BLaER1 treated with 17β-estradiol and CSF1 and Interleukin-3, amounts not matched to agents 10 nM and 100 nM (cell line): ENCODE results near the gene GMPS.
"Not testable (repeated sequence)": the region's sequence is repeated elsewhere in the genome, so short reads cannot be mapped to it uniquely, and the experiment has no call there.

Experiments used
- H3K27ac ChIP-seq, 11 experiments: shearing (Covaris generic); formaldehyde crosslinking; 2 replicates each; pipeline ENCODE4 v1.8.1; 2022
- H3K27me3 ChIP-seq, 11 experiments: shearing (Covaris generic); formaldehyde crosslinking; 2 replicates each; pipeline ENCODE4 v1.8.1; 2022
- H3K36me3 ChIP-seq, 11 experiments: shearing (Covaris generic); formaldehyde crosslinking; 2 replicates each; pipeline ENCODE4 v1.8.1; 2022
- H3K4me1 ChIP-seq, 10 experiments: shearing (Covaris generic); formaldehyde crosslinking; 2 replicates each; pipeline ENCODE4 v1.8.1; 2022
- H3K4me2 ChIP-seq, 11 experiments: shearing (Covaris generic); formaldehyde crosslinking; 2 replicates each; pipeline ENCODE4 v1.8.1; 2022
- H3K4me3 ChIP-seq, 10 experiments: shearing (Covaris generic); formaldehyde crosslinking; 2 replicates each; pipeline ENCODE4 v1.8.1; 2022
- H3K9ac ChIP-seq, 11 experiments: shearing (Covaris generic); formaldehyde crosslinking; 2 replicates each; pipeline ENCODE4 v1.8.1; 2022
- H3K9me3 ChIP-seq, 11 experiments: shearing (Covaris generic); formaldehyde crosslinking; replicated peaks in 1 of 11; 2 replicates each; pipeline ENCODE4 v1.8.1; 2022
- H4K20me1 ChIP-seq, 11 experiments: shearing (Covaris generic); formaldehyde crosslinking; 2 replicates each; pipeline ENCODE4 v1.8.1; 2022
- Cebpa-rat ChIP-seq, 11 experiments: shearing (Covaris generic); IDR thresholded peaks; 2 replicates each; pipeline ENCODE4 v1.8.1; 2022

Gene GMPS

DNA sequence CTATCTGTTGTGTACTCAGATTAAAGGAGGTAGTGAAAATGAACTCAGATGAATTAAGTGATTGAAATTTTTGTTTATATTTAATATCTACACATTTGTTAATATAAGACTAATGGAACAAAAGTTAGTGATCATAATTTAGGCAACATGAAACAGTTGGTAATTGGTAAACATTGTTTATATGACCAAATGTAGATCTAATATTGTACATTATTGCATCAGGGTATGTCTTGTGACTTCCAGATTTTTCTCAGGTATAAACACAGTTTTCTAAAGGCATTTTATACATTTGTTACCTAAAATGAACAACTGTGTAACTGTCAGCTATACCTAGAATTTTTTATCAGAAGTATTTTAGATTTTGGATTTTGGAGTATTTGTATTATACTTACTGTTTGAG is 14.8 kb downstream of the GMPS start:
- Histone ChIP-seq H4K20me1 (peaks cover 42 to 100% (median 100%) of the 10 kb centered on the region in 11 experiments; a peak in 21 of 22 replicates), H3K4me3 (no peak overlapping the region), H3K27me3 (no peaks in the 10 kb centered on the region), H3K4me1 (peaks cover 23 to 45% (median 34%) of the 10 kb centered on the region in 10 experiments), H3K27ac (no peak overlapping the region), H3K36me3 (peaks cover 0 to 4% (median 0%) of the 10 kb centered on the region in 11 experiments; a peak in 4 of 22 replicates), H3K9me3 (no peaks in the 10 kb centered on the region), H3K9ac (no peak overlapping the region), H3K4me2 (no peak overlapping the region)
- no peak for TF ChIP-seq Cebpa-rat (IDR thresholded peaks at IDR 0.05)

DNA sequence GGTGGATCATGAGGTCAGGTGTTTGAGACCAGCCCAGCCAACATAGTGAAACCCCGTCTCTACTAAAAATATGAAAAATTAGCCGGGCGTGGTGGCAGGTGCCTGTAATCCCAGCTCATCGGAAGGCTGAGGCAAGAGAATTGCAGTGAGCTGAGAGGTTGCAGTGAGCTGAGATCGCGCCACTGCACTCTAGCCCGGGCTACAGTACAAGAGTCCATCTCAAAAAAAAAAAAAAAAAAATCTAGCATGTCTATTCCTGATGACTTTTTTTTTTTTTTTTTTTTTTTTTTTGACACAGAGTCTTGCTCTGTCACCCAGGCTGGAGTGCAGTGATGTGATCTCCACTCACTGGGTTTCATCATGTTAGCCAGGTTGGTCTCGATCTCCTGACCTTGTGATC is 15.9 kb downstream of the GMPS start:
- not testable (repeated sequence) for H3K4me2 ChIP-seq, H3K9ac ChIP-seq, H3K9me3 ChIP-seq, H3K27me3 ChIP-seq, H3K27ac ChIP-seq, H3K4me3 ChIP-seq
- H4K20me1 ChIP-seq = peaks cover 48 to 100% (median 100%) of the 10 kb centered on the region in 11 experiments; a peak in 21 of 22 replicates
- peaks cover 17 to 41% (median 29%) of the 10 kb centered on the region in 10 experiments for H3K4me1 ChIP-seq
- peaks cover 0 to 11% (median 5%) of the 10 kb centered on the region in 11 experiments; a peak in 7 of 22 replicates for H3K36me3 ChIP-seq

DNA sequence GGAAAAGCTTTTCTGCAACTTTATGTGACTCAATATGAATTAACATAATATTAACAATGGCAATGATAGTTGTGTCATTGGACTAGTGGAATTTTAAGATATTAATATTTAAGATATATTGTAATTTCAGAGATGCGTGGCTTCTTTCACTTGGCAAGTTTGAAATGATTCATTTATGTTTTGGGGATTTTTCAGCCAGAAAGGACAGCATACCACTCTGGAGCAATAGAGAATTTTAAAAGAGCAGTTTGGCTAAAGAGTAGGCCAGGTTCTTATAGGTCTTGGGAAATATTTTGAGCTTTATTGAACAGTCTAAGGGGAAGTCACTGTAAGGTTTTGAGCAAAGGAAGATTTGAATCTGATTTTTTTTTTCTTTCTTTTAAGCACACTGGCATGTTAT is 16.5 kb downstream of the GMPS start:
- Histone ChIP-seq H3K27me3 (no peaks in the 10 kb centered on the region), H3K9ac (no peak overlapping the region), H3K27ac (no peak overlapping the region), H3K4me3 (no peak overlapping the region), H3K36me3 (peaks cover 0 to 16% (median 5%) of the 10 kb centered on the region in 11 experiments; a peak in 8 of 22 replicates), H4K20me1 (peaks cover 48 to 100% (median 100%) of the 10 kb centered on the region in 11 experiments; a peak in 21 of 22 replicates), H3K9me3 (no peaks in the 10 kb centered on the region), H3K4me1 (peaks cover 12 to 36% (median 24%) of the 10 kb centered on the region in 10 experiments; a peak in 19 of 20 replicates), H3K4me2 (no peak overlapping the region)
- TF ChIP-seq Cebpa-rat (IDR thresholded peaks at IDR 0.05) = no peak

DNA sequence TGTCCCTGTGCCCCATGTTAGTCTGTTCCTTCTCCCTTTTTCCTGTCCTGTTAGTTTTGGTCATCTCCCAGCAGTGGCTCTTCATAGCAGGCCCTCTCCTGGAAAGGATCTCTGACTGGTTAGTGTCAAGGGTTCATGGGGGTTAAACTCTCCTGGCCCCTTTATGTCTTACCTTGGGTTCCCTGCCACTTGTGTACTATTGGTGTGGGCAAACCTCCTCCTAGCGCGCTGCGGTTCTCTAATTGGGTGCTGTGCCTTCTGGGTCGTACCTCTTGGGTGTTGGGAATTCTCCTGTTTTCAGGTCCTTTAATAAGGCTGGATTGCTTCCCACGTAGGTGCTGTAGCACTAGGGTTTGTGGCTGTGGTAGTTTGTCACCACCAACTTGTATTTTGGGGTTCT is 18.8 kb downstream of the GMPS start:
- Histone ChIP-seq H3K27me3 (no peaks in the 10 kb centered on the region), H3K9me3 (no peaks in the 10 kb centered on the region), H3K4me1 (peaks cover 12 to 31% (median 20%) of the 10 kb centered on the region in 10 experiments; a peak in 19 of 20 replicates), H3K9ac (no peak overlapping the region), H4K20me1 (peaks cover 43 to 100% (median 97%) of the 10 kb centered on the region in 11 experiments; a peak in 21 of 22 replicates), H3K36me3 (peaks cover 4 to 39% (median 25%) of the 10 kb centered on the region in 11 experiments), H3K4me3 (no peak overlapping the region), H3K4me2 (peak overlapping the region in 7 of 11 experiments; percentile 1 to 60 (median 18); a peak in 7 of 22 replicates), H3K27ac (no peak overlapping the region)
- TF ChIP-seq Cebpa-rat (IDR thresholded peaks at IDR 0.05) = no peak

DNA sequence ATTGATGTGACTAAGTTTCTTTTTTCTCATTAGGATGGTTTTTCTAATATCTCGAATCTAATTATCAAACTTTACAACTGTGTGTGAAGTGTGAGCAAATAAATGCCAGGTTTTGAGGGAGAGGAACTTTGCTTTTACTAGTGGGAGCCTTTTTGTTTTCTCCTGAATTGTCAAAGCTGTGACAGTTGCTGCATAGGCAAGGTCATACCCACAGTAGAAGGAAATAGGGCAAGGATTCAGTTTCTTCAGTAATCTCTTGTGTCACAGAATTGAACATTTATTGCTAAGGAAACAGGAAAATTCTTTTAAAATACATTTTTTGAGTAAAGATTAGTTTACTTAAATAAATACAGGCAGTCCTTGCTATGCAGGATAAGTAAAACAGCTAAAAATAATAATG is 19.5 kb downstream of the GMPS start:
- no peak for TF ChIP-seq Cebpa-rat (IDR thresholded peaks at IDR 0.05)
- peaks cover 43 to 100% (median 94%) of the 10 kb centered on the region in 11 experiments; a peak in 21 of 22 replicates for H4K20me1 ChIP-seq
- H3K4me3 ChIP-seq = no peak overlapping the region
- peaks cover 11 to 47% (median 32%) of the 10 kb centered on the region in 11 experiments for H3K36me3 ChIP-seq
- H3K9ac ChIP-seq = peak overlapping the region in 1 of 11 experiments; percentile 16; a peak in 1 of 22 replicates
- no peaks in the 10 kb centered on the region for H3K27me3 ChIP-seq
- peak overlapping the region in 2 of 11 experiments; percentile 4 to 16; a peak in 2 of 22 replicates for H3K4me2 ChIP-seq
- peaks cover 12 to 31% (median 20%) of the 10 kb centered on the region in 10 experiments; a peak in 18 of 20 replicates for H3K4me1 ChIP-seq
- no peak overlapping the region for H3K27ac ChIP-seq
- no peaks in the 10 kb centered on the region for H3K9me3 ChIP-seq

DNA sequence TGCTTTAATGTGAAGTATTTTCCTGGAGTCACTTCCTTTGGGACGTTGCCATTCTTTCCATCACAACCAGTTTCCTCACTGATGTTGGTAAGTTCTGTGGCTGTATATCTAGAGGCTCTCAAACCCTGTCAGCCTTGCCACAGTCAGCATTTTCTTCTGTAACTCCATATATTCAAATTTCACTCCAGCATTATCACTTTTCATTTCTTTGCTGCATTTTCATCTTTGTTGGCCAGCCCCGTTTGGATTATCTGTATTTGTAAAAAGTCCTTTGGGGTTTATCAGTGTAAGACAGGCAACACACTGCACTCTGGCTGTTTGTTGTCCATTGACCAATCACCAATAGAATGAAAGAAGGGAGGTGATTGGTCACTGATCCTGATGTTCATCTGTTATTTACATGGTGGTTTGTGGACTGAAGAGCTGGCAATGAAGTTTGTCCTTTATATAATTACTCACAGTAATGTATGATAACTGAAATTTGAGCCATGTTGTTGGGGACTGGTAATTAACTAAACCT is 20.3 kb downstream of the GMPS start:
- Histone ChIP-seq H3K4me2 (peak overlapping the region in 8 of 11 experiments; percentile 4 to 60 (median 22); a peak in 7 of 22 replicates), H3K27ac (no peak overlapping the region), H4K20me1 (peaks cover 43 to 100% (median 92%) of the 10 kb centered on the region in 11 experiments; a peak in 21 of 22 replicates), H3K36me3 (peaks cover 18 to 54% (median 40%) of the 10 kb centered on the region in 11 experiments), H3K4me1 (peaks cover 12 to 31% (median 19%) of the 10 kb centered on the region in 10 experiments; a peak in 18 of 20 replicates), H3K9me3 (no peaks in the 10 kb centered on the region), H3K4me3 (no peak overlapping the region), H3K9ac (0 out of 22 replicates have a peak overlapping the region, but pooled peaks of 1 of the 11 experiments have one; percentile 16), H3K27me3 (no peaks in the 10 kb centered on the region)
- TF ChIP-seq Cebpa-rat (IDR thresholded peaks at IDR 0.05) = no peak

DNA sequence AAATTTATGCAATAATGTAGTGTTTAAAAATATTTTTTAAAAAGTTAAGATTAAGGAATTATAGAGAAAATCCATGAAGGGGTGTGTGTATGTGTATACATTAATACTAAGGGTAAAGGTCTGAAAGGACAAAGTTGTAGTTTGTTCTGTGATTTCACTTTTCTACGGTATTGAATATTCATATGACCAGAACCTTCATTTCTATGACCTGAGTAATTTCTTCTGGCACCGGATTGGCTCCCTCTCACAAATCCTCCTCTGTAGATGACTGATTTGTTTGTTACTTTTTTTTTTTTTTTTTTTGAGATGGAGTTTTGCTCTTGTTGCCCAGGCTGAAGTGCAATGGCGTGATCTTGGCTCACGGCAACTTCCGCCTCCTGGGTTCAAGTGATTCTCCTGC is 20.9 kb downstream of the GMPS start:
- no peak for TF ChIP-seq Cebpa-rat (IDR thresholded peaks at IDR 0.05)
- Histone ChIP-seq H3K4me3 (no peak overlapping the region), H4K20me1 (peaks cover 40 to 100% (median 86%) of the 10 kb centered on the region in 11 experiments; a peak in 21 of 22 replicates), H3K4me2 (no peak overlapping the region), H3K27ac (no peak overlapping the region), H3K4me1 (peaks cover 10 to 31% (median 19%) of the 10 kb centered on the region in 10 experiments; a peak in 18 of 20 replicates), H3K9ac (no peak overlapping the region), H3K36me3 (peaks cover 23 to 60% (median 46%) of the 10 kb centered on the region in 11 experiments), H3K27me3 (no peaks in the 10 kb centered on the region), H3K9me3 (no peaks in the 10 kb centered on the region)

DNA sequence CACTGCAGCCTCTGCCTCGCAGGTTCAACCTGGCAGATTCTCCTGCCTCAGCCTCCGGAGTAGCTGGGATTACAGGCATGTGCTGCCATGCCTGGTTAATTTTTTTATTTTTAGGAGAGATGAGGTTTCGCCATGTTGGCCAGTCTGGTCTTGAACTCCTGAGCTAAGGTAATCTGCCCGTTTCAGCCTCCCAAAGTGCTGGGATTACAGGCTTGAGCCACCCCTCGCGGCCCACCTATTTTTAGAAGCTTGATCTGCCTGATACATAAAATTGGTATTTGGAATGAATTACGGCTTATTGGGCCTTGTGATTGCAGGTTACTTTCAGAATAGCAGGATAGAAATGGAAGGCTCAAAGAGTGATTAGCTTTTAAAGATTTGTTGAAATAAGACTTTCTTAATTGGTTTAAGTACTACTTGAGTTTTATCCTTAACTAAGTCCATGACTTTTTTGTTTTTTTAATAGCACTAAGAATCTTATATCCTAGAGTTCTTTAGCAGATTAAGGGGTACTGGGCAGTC is 25.0 kb downstream of the GMPS start:
- Histone ChIP-seq H3K9me3 (no peaks in the 10 kb centered on the region), H3K36me3 (peaks cover 64 to 98% (median 87%) of the 10 kb centered on the region in 11 experiments), H4K20me1 (peaks cover 7 to 79% (median 49%) of the 10 kb centered on the region in 11 experiments; a peak in 19 of 22 replicates), H3K27me3 (no peaks in the 10 kb centered on the region), H3K4me2 (no peak overlapping the region), H3K9ac (no peak overlapping the region), H3K27ac (no peak overlapping the region), H3K4me3 (no peak overlapping the region), H3K4me1 (peaks cover 0 to 6% (median 5%) of the 10 kb centered on the region in 10 experiments; a peak in 13 of 20 replicates)
- no peak for TF ChIP-seq Cebpa-rat (IDR thresholded peaks at IDR 0.05)

DNA sequence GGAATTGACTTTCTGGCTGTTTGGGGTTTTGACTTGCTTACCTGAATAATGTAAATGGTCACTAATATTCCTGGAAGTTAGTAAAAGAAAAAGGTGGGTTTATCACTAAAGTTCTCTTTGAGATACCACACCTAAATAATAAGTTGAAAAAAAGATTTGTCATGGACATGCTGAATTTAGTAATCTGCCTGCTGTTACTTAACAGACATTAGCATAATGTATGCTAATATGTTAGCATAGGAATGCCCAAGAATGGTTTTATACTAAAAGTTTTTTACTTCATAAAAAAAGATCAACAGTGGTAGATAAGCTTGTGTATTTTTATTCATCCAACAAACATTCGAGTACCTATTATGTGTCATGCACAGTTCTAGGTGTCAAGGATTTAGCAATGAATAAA is 36.5 kb downstream of the GMPS start:
- H3K9me3 ChIP-seq = peaks cover 0 to 8% (median 0%) of the 10 kb centered on the region in 11 experiments; a peak in 1 of 22 replicates
- peaks cover 0 to 15% (median 7%) of the 10 kb centered on the region in 11 experiments; a peak in 7 of 22 replicates for H4K20me1 ChIP-seq
- no peak overlapping the region for H3K4me3 ChIP-seq
- H3K4me2 ChIP-seq = no peak overlapping the region
- H3K27ac ChIP-seq = no peak overlapping the region
- peaks cover 6 to 15% (median 7%) of the 10 kb centered on the region in 10 experiments; a peak in 13 of 20 replicates for H3K4me1 ChIP-seq
- TF ChIP-seq Cebpa-rat (IDR thresholded peaks at IDR 0.05) = no peak
- H3K27me3 ChIP-seq = no peaks in the 10 kb centered on the region
- peaks cover 90 to 100% (median 98%) of the 10 kb centered on the region in 11 experiments for H3K36me3 ChIP-seq
- H3K9ac ChIP-seq = no peak overlapping the region
